Right cardiac atrium (tissue), 5 donors: Measurements from ENCODE around the gene SORCS3. TPM values are rescaled to one million over a fixed set of nuclear protein-coding genes. Genes with fewer than 3 reads are reported as not detected.

Source experiments
- ATAC-seq, 2 donors: fragments of 200-7000 bp; cut with Tn5 transposase; one replicate each; pipeline versions ENCODE4 v1.8.0 to v1.9.1; 2020; ENCODE audit warnings: moderate library complexity in 2 of 2, mild to moderate bottlenecking in 1 of 2
- DNase-seq, 3 donors: peaks; one replicate each; pipeline ENCODE4 v3.0.0-alpha.2; 2020
- H3K27ac ChIP-seq: one replicate; pipeline ENCODE4 v1.5.1; 2013; ENCODE audit warnings: mild to moderate bottlenecking, low read length, control low read depth, moderate library complexity
- H3K27me3 ChIP-seq: one replicate; pipeline ENCODE4 v1.6.1; 2013; ENCODE audit not compliant: control insufficient read depth, insufficient read depth
- H3K4me1 ChIP-seq: one replicate; pipeline ENCODE4 v1.6.1; 2013; ENCODE audit warnings: low read length; ENCODE audit not compliant: control insufficient read depth, insufficient read depth
- H3K4me3 ChIP-seq: one replicate; pipeline ENCODE4 v1.5.1; 2013; ENCODE audit warnings: low read length, control low read depth
- H3K9me3 ChIP-seq: one replicate; pipeline ENCODE4 v1.6.1; 2013; ENCODE audit warnings: low read length; ENCODE audit not compliant: control insufficient read depth
- WGBS: extraction: QIAGEN DNeasy Blood & Tissue Kit; methylation state at CpG from one replicate; pipeline ENCODE4 v1.1.7; 2013; 5-methylcytosine and 5-hydroxymethylcytosine counted together
- intact Hi-C, 4 donors: fragments of 100-400 bp; cut with DNase I; formaldehyde crosslinking; loops; one replicate each; pipeline versions ENCODE4 v1.11.0 to v1.14.0; 2022 to 2023
- polyA plus RNA-seq: library from polyadenylated mRNA; stranded (reverse); fragments of 200-250 nt; gene quantifications from one replicate; pipeline ENCODE4 v1.2.3, GENCODE V29; 2013
- total RNA-seq, 4 donors: library from RNA; stranded (reverse); fragmentation: NEBNext Ultra II Directional; extraction: Animal tissue kit (Norgen Biotek cat#: 25700); gene quantifications; one replicate each; pipeline ENCODE4 v1.2.1, GENCODE V29; 2021
- donor health status: healthy with polysubstance abuse.
- donor health status: DM: no; HTN: yes; CAD: no.
- donor health status: DM: no; HTN: no; CAD: no.
- donor health status: DM: no; HTN: yes; CAD: no; lungs with severe emphysema.
- donor health status: DM: yes; HTN: yes; CAD: no.

The SORCS3 gene
- total and polyA plus RNA-seq, 5 donors, result 0.03 to 0.11 (median 0.07) TPM; not detected in 2

DNA sequence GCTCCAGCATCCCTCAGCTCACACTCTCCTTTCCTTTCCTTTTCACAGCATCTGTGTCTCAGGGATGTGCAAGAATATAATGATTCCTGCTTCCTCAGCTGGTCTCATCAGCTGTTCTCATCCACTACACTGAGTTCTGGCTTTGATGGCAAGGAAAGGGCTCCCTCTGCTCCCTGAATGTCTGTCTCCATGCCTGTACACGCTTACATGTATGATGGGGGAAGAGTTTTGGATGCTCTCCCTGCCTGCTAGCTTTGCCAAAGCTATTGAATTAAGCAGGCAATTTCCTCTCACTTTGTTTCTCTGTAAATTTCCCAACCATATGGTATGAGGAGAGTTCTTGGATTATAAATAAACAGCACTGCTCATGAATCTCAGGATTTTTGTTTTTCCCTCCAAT is 254.5 kb downstream of the SORCS3 start:
- intact Hi-C loops, result no loop called here

DNA sequence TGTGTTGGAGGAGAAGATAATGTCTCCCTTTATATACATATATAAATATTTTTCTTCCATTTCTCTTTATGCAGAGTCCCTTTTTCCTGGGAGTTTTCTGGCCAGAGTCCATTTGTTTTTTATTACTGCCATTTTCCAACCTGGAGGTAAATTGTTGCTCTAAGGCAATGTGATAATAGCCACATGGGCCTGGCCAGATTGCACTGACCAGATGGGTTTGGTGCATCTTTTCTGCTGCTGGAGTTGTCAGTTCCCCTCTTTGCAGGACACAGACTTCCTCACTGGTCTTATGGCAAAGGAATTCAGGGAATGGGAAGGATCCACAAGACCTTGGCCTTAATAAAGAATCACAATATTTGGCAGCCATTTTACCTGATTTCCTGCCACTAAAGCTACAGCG is 254.9 kb downstream of the SORCS3 start:
- H3K9me3 ChIP-seq, result no peaks in the 10 kb centered on the region
- DNase-seq (no peak), ATAC-seq (no peak)
- no peaks in the 10 kb centered on the region for H3K4me1 ChIP-seq
- no peak overlapping the region for H3K4me3 ChIP-seq
- no peak overlapping the region for H3K27ac ChIP-seq
- 67% methylated on average over 1 of the region's 1 CpG for WGBS
- H3K27me3 ChIP-seq, result no peaks in the 10 kb centered on the region
- intact Hi-C loops, result no loop called here

More for the DNA sequence above, 254.5 kb downstream of the SORCS3 start:
- 48% methylated on average over 1 of the region's 1 CpG for WGBS
- DNase-seq (no peak), ATAC-seq (no peak)
- H3K9me3 ChIP-seq, result no peaks in the 10 kb centered on the region
- no peaks in the 10 kb centered on the region for H3K27me3 ChIP-seq
- no peak overlapping the region for H3K27ac ChIP-seq
- no peaks in the 10 kb centered on the region for H3K4me1 ChIP-seq
- H3K4me3 ChIP-seq, result no peak overlapping the region

DNA sequence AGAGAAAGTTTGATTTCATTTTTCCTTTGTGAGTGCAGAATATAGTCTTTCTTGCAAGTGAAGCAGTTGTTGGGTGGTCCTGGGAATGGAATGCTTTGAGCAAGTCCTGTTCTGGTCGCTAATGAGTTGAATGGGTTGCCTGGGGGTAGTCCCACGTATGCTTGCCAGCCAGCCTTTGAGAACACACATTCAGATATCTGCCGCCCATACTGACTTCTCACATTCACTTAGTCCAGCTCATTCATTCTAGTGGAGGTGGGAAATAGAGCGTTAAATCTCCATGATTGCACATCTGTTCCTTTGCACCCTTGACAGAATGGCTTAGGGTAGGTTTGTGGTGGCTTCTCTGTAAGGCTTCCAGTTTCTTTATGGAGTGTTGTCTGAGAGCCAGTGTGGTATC is 256.6 kb downstream of the SORCS3 start:
- Histone ChIP-seq H3K4me3 (no peak overlapping the region), H3K9me3 (no peaks in the 10 kb centered on the region), H3K27ac (no peak overlapping the region), H3K4me1 (no peaks in the 10 kb centered on the region), H3K27me3 (peaks cover 3% of the 10 kb centered on the region)
- DNase-seq (no peak), ATAC-seq (no peak)
- WGBS, result 57% methylated on average over 4 of the region's 4 CpGs
- intact Hi-C loops, result no loop called here

DNA sequence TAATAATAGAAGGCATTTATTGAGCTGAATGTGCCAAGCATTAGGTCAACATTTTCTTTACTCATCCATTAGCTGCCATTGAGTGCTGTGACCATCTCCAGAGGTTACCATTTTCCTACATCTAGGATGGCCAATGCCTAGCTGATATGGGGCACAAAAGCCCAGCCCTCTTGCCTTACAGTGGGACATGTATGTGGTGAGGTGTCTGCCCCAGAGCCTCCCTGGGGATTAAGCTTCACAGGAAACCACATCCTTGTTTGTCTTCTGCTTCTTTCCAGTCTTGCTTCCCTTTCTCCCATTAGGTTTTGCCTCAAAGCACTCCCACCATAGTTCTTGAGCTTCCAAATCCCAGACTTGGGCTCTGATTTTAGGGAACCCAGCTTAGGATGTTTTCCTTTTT is 258.7 kb downstream of the SORCS3 start:
- DNase-seq (no peak), ATAC-seq (no peak)
- Histone ChIP-seq H3K9me3 (no peaks in the 10 kb centered on the region), H3K4me3 (no peak overlapping the region), H3K27ac (no peak overlapping the region), H3K27me3 (peaks cover 3% of the 10 kb centered on the region), H3K4me1 (no peaks in the 10 kb centered on the region)
- intact Hi-C loops, result no loop called here

DNA sequence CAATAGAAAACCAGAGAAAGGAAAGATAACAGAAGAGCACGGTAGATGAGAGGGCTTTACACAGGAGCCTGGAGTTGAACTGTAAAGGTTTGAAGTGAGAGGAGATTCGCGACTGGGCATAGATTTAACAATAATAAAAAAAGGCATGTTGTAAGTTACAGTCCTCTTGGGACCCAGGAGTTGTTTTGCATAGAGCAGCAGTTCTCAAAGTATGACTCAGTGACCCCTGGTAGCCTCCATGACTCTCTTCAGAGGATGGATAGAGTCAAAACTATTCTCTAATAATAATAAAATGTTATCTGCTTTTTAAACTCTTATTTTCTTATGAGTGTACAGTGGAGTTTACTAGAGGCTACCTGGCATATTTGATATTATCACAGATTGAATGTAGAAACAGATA is 262.3 kb downstream of the SORCS3 start:
- Histone ChIP-seq H3K27ac (no peak overlapping the region), H3K4me3 (no peak overlapping the region), H3K27me3 (peaks cover 3% of the 10 kb centered on the region), H3K9me3 (no peaks in the 10 kb centered on the region), H3K4me1 (no peaks in the 10 kb centered on the region)
- 64% methylated on average over 3 of the region's 3 CpGs for WGBS
- intact Hi-C loops, result no loop called here
- DNase-seq, result no peak
- ATAC-seq, result no peak

DNA sequence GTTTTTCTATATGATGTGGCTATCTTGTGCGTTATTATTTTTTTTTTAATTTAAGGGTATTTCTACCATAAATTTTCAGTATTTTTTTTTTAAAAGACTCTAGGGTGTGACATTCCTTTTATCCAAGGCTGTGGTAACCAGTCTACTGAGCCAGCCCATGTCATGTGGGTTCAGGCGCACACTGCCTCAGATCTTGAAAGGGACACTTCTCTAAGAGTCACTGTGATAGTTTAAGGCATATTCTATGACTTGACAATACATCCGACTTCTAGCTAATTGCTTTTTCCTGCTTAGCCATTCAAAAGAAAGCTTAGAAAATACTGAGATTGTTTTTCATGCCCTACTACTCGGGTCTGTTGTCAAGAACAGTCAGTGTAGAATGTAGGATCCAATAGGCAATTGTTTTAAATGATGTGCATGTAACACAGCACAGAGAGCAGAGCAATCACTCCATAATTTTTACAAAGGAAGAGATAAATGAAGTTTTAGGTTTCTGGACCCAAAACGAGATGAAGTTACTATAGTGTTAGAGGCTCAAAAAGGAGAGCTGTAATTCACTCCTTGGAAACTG is 263.7 kb downstream of the SORCS3 start:
- peaks cover 3% of the 10 kb centered on the region for H3K27me3 ChIP-seq
- H3K4me3 ChIP-seq, result no peak overlapping the region
- no peaks in the 10 kb centered on the region for H3K9me3 ChIP-seq
- DNase-seq (no peak), ATAC-seq (no peak)
- H3K27ac ChIP-seq, result no peak overlapping the region
- H3K4me1 ChIP-seq, result no peaks in the 10 kb centered on the region
- WGBS, result 70% methylated on average over 5 of the region's 5 CpGs
- intact Hi-C loops, result no loop called here

DNA sequence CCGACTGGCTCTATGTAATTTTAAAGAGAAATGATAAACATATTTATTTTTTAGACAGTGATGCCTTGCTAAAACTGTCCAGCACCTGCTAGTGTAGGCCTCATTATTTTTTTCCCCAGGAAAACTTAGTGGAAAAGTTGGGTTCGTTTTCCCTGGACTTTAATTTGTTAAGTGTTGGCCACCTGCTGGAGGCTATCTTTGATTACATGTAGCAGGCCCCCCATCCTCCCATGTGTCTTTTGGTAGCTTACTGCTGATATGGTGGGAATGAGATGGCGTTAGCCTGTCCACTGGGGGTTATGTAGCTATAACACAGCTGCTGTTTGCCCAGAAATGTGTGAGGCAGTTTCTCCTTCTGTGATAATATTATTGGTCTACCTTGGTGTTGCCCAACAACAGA is 265.0 kb downstream of the SORCS3 start:
- no peak overlapping the region for H3K4me3 ChIP-seq
- no peak for DNase-seq
- no peak for ATAC-seq
- no peaks in the 10 kb centered on the region for H3K4me1 ChIP-seq
- no peak overlapping the region for H3K27ac ChIP-seq
- H3K27me3 ChIP-seq, result peaks cover 3% of the 10 kb centered on the region
- WGBS, result 43% methylated on average over 3 of the region's 3 CpGs
- H3K9me3 ChIP-seq, result no peaks in the 10 kb centered on the region
- intact Hi-C loops, result no loop called here

DNA sequence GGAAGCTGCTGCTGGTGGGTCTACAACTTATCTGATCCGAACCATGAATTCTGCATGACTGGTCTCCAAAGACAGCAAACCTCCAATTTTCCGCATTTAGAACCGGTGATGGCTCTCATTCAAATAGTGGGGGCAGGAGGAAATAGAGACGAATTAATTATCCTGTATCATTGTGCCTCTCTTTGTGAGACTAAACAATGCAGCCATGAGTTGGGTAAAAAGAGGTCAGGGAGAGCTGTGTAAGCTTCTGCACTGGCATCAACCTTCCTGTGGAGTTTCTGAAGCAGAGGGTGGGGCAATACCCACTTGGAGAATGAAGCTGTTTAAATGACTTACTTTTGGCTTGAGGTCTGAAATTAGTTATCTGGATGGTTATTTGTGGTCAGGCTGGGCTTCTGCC is 266.4 kb downstream of the SORCS3 start:
- no peak for ATAC-seq
- 84% methylated on average over 4 of the region's 4 CpGs for WGBS
- Histone ChIP-seq H3K27ac (no peak overlapping the region), H3K27me3 (no peaks in the 10 kb centered on the region), H3K4me1 (no peaks in the 10 kb centered on the region), H3K4me3 (no peak overlapping the region), H3K9me3 (no peaks in the 10 kb centered on the region)
- no peak for DNase-seq
- intact Hi-C loops, result no loop called here

DNA sequence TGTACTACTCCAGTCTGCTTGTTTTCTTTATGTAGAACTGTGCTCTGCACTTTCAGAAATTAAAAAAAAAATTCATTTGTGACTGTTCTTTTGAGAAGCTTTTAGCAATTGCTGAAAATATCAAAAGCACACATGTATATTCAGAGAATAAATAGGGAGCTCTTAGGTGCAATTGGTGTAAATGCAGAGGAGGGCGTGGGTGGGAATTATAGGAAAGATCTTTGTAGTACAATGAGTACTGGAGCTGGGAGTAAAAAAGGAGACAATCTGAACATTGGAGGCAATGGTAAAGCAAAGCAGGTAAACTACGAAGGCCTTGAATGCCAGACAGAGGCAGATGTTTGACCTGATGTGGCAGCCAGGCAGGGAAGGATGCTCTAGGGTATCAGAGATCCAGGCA is 267.5 kb downstream of the SORCS3 start:
- Histone ChIP-seq H3K27me3 (no peaks in the 10 kb centered on the region), H3K4me3 (no peak overlapping the region), H3K9me3 (no peaks in the 10 kb centered on the region), H3K4me1 (no peaks in the 10 kb centered on the region), H3K27ac (no peak overlapping the region)
- ATAC-seq (no peak), DNase-seq (no peak)
- WGBS, result 73% methylated on average over 2 of the region's 2 CpGs
- intact Hi-C loops, result no loop called here

DNA sequence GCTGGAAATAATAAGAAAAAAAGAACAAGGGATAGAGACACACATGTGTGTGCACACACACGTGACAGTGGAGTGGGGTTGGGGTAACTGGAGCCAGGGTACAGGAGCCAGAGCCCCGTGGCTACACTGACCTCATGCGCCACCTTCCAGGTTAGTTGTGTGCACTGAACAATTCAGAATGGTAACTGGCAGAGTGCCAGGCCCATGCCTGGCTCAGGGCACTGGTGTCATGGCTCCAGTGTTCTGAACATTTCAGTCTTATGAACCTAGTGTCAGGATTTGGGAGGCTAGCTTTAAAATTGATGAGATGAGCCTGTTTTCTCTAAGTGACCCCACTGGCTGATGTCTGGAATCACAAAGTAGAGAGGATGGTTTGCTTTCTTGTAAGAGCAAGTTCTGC is 269.6 kb downstream of the SORCS3 start:
- ATAC-seq, result no peak
- no peak overlapping the region for H3K4me3 ChIP-seq
- no peaks in the 10 kb centered on the region for H3K27me3 ChIP-seq
- intact Hi-C loops, result loop anchor here in 1 of 4 donors (5.0 kb wide), 1 partner anchor 268 kb away; the partner anchor contains the start of gene SORCS3
- H3K4me1 ChIP-seq, result no peaks in the 10 kb centered on the region
- H3K27ac ChIP-seq, result no peak overlapping the region
- DNase-seq, result no peak
- 68% methylated on average over 3 of the region's 3 CpGs for WGBS
- H3K9me3 ChIP-seq, result no peaks in the 10 kb centered on the region

DNA sequence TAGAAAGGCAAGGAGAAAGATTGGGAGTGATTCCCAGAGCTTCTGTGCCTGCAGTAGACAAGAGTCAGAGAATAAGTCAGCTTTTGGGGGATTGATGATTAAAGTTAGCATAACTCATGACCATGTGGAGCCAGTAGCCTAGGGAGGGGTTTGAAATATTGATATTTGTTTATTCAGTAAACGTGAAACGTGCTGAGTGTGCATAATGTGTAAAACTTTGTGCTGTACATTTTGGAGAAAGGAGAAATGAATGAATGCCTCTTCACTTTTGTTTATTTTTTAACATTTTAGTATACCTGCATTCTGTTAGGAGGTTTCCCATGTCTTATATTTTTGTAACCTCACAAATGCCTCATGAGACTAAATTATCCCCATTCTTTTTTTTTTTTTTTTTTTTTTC is 272.3 kb downstream of the SORCS3 start:
- Histone ChIP-seq H3K27ac (no peak overlapping the region), H3K4me3 (no peak overlapping the region), H3K9me3 (no peaks in the 10 kb centered on the region), H3K27me3 (no peaks in the 10 kb centered on the region), H3K4me1 (no peaks in the 10 kb centered on the region)
- ATAC-seq (no peak), DNase-seq (no peak)
- 89% methylated on average over 2 of the region's 2 CpGs for WGBS
- intact Hi-C loops, result loop anchor here in 1 of 4 donors (5.0 kb wide), 1 partner anchor 271 kb away; the partner anchor contains the start of gene SORCS3

DNA sequence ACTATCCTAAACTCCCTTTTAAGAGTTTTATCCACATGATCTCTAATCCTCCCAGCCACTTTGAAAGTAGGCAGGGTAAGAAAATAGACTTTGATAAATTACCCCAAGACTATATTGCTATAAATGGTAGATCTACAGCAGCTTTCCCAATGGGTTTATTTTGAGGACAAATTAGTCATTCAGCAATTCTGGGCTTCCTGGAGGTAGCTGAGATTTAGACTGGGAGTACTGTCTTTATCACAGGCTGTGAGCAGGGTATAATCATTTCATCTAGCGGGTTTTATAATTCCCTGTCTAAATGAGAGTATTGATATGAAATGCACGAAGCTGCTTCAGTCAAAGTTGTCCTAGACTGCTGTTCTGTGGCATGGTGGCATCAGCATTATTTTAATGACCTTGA is 279.4 kb downstream of the SORCS3 start:
- 79% methylated on average over 2 of the region's 2 CpGs for WGBS
- ATAC-seq (no peak), DNase-seq (no peak)
- no peaks in the 10 kb centered on the region for H3K27me3 ChIP-seq
- H3K4me3 ChIP-seq, result no peak overlapping the region
- intact Hi-C loops, result loop anchor here in 3 of 4 donors (5.0 to 10.0 kb wide), 3 partner anchors 268 to 516 kb away; partner anchors contain the start of gene SORCS3 (in 2 of the 3)
- H3K9me3 ChIP-seq, result no peaks in the 10 kb centered on the region
- no peaks in the 10 kb centered on the region for H3K4me1 ChIP-seq
- no peak overlapping the region for H3K27ac ChIP-seq
